Measurements from ENCODE around the gene FAM184A. TPM values are rescaled to one million over a fixed set of nuclear protein-coding genes. Genes with fewer than 3 reads are reported as not detected.

The FAM184A gene
- total and polyA plus RNA-seq, 2 experiments from 2014 or later, result 13.7 to 18.6 TPM

DNA sequence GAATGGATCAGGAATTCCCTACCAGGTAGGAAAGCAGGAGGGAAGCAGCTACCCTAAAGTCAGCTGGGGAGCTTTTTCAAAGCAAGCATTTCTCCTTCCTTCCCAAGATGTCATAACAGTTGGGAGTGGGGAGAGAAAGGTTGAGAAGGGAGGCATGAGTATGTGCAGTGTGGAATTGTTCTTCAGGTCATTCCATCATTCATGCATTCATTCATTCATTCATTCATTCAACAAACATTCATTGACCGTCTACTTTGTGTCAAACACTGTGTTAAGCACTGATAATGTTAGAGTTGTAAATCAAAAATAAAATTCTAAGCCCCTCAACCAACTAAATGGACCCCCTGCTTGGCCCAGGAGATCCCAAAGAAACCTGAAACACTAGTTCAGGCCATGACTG, 49.2 kb upstream of the FAM184A start:
- no peak overlapping the region for H2AFZ ChIP-seq
- Mint-ChIP-seq H3K36me3 (ENCODE audit: low read depth) (no peaks in the 10 kb centered on the region), H3K27me3 (ENCODE audit: insufficient read depth, low read depth, poor library complexity) (peaks cover 2% of the 10 kb centered on the region), H3K27ac (no peak overlapping the region), H3K9me3 (peaks cover 10% of the 10 kb centered on the region; the same call in 2 of the 3 replicates), H3K4me3 (no peak overlapping the region), H3K4me1 (peaks cover 28% of the 10 kb centered on the region)
- H3K4me2 ChIP-seq, result 0 out of 2 replicates have a peak overlapping the region, but pooled peaks have one; percentile 24
- no peaks in the 10 kb centered on the region for H3K36me3 ChIP-seq (ENCODE audit: insufficient read depth)
- peaks cover 25% of the 10 kb centered on the region for H3K4me1 ChIP-seq (ENCODE audit: insufficient read depth)
- H3K9me2 ChIP-seq (ENCODE audit: insufficient read depth), result no peaks in the 10 kb centered on the region
- H3K4me3 ChIP-seq, result no peak overlapping the region
- no peaks in the 10 kb centered on the region for H3K79me2 ChIP-seq (replicated peaks; ENCODE audit: insufficient read depth)
- no peak for DNase-seq (ENCODE audit: low spot score)
- TF ChIP-seq ZNF114 (CRISPR knock-in tag; IDR thresholded peaks at IDR 0.05) (no peak), JUNB (IDR thresholded peaks at IDR 0.05; ENCODE audit: unreplicated experiment) (no peak), ZNF331 (CRISPR knock-in tag; IDR thresholded peaks at IDR 0.05; ENCODE audit: low read depth) (no peak), EZH2phosphoT487 (IDR thresholded peaks at IDR 0.05; ENCODE audit: unreplicated experiment) (no peak), POLR2AphosphoS5 (IDR thresholded peaks at IDR 0.05; ENCODE audit: low read depth) (no peak), NANOG (IDR thresholded peaks at IDR 0.05; ENCODE audit: borderline replicate concordance) (no peak)
- H4K20me1 ChIP-seq (replicated peaks; ENCODE audit: insufficient read depth), result no peaks in the 10 kb centered on the region
- H3K27ac ChIP-seq (ENCODE audit: low read depth), result no peak overlapping the region
- H3K27me3 ChIP-seq (ENCODE audit: insufficient read depth), result no peaks in the 10 kb centered on the region
- no peak for ATAC-seq
- no peaks in the 10 kb centered on the region for H3F3A ChIP-seq (replicated peaks; ENCODE audit: low read depth)

DNA sequence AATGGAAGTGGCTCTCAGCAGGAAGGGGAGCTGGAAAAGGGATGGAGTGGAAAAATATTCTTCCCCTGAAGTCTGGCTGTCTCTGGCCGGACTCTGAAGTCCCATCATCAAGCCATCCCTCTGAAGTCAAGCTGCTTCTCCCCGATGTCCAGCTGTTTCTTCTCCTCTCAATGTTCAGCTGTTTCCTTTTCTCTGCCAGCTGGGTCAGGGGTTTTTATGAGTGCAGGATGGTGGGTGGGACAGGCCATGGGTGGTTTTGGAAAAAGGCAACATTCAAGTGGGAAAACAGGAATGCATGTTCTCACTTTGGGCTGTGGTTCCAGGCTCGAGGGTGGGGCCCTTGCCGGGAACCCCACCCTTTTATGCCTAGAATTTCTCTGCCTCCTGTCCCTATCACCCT, 48.4 kb upstream of the FAM184A start:
- peaks cover 22% of the 10 kb centered on the region for H3K4me1 Mint-ChIP-seq
- Histone ChIP-seq H3K4me2 (no peak overlapping the region), H3K27ac (ENCODE audit: low read depth) (no peak overlapping the region), H4K20me1 (replicated peaks; ENCODE audit: insufficient read depth) (no peaks in the 10 kb centered on the region), H3K27me3 (ENCODE audit: insufficient read depth) (no peaks in the 10 kb centered on the region), H3K4me1 (ENCODE audit: insufficient read depth) (peaks cover 25% of the 10 kb centered on the region), H3F3A (replicated peaks; ENCODE audit: low read depth) (no peaks in the 10 kb centered on the region), H2AFZ (no peak overlapping the region), H3K36me3 (ENCODE audit: insufficient read depth) (no peaks in the 10 kb centered on the region), H3K9me2 (ENCODE audit: insufficient read depth) (no peaks in the 10 kb centered on the region), H3K4me3 (no peak overlapping the region), H3K79me2 (replicated peaks; ENCODE audit: insufficient read depth) (no peaks in the 10 kb centered on the region)
- TF ChIP-seq, protein P1, sequence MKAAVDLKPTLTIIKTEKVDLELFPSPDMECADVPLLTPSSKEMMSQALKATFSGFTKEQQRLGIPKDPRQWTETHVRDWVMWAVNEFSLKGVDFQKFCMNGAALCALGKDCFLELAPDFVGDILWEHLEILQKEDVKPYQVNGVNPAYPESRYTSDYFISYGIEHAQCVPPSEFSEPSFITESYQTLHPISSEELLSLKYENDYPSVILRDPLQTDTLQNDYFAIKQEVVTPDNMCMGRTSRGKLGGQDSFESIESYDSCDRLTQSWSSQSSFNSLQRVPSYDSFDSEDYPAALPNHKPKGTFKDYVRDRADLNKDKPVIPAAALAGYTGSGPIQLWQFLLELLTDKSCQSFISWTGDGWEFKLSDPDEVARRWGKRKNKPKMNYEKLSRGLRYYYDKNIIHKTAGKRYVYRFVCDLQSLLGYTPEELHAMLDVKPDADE (IDR thresholded peaks at IDR 0.05), result no peak
- TF ChIP-seq, protein P2, sequence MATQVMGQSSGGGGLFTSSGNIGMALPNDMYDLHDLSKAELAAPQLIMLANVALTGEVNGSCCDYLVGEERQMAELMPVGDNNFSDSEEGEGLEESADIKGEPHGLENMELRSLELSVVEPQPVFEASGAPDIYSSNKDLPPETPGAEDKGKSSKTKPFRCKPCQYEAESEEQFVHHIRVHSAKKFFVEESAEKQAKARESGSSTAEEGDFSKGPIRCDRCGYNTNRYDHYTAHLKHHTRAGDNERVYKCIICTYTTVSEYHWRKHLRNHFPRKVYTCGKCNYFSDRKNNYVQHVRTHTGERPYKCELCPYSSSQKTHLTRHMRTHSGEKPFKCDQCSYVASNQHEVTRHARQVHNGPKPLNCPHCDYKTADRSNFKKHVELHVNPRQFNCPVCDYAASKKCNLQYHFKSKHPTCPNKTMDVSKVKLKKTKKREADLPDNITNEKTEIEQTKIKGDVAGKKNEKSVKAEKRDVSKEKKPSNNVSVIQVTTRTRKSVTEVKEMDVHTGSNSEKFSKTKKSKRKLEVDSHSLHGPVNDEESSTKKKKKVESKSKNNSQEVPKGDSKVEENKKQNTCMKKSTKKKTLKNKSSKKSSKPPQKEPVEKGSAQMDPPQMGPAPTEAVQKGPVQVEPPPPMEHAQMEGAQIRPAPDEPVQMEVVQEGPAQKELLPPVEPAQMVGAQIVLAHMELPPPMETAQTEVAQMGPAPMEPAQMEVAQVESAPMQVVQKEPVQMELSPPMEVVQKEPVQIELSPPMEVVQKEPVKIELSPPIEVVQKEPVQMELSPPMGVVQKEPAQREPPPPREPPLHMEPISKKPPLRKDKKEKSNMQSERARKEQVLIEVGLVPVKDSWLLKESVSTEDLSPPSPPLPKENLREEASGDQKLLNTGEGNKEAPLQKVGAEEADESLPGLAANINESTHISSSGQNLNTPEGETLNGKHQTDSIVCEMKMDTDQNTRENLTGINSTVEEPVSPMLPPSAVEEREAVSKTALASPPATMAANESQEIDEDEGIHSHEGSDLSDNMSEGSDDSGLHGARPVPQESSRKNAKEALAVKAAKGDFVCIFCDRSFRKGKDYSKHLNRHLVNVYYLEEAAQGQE (IDR thresholded peaks at IDR 0.05; ENCODE audit: unreplicated experiment), result no peak
- no peak for TF ChIP-seq EZH2 (IDR thresholded peaks at IDR 0.05; ENCODE audit: low read depth, unreplicated experiment)
- no peak for TF ChIP-seq POLR2AphosphoS5 (IDR thresholded peaks at IDR 0.05; ENCODE audit: low read depth)
- no peak for TF ChIP-seq EZH2phosphoT487 (IDR thresholded peaks at IDR 0.05; ENCODE audit: unreplicated experiment)
- TF ChIP-seq, protein P3, sequence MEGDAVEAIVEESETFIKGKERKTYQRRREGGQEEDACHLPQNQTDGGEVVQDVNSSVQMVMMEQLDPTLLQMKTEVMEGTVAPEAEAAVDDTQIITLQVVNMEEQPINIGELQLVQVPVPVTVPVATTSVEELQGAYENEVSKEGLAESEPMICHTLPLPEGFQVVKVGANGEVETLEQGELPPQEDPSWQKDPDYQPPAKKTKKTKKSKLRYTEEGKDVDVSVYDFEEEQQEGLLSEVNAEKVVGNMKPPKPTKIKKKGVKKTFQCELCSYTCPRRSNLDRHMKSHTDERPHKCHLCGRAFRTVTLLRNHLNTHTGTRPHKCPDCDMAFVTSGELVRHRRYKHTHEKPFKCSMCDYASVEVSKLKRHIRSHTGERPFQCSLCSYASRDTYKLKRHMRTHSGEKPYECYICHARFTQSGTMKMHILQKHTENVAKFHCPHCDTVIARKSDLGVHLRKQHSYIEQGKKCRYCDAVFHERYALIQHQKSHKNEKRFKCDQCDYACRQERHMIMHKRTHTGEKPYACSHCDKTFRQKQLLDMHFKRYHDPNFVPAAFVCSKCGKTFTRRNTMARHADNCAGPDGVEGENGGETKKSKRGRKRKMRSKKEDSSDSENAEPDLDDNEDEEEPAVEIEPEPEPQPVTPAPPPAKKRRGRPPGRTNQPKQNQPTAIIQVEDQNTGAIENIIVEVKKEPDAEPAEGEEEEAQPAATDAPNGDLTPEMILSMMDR (conservative IDR thresholded peaks at IDR 0.05; ENCODE audit: low read depth in 2 of 2), result no peak
- no peak for TF ChIP-seq NANOG (IDR thresholded peaks at IDR 0.05; ENCODE audit: borderline replicate concordance)
- DNase-seq (ENCODE audit: low spot score) (no peak), ATAC-seq (no peak)
- no peaks in the 10 kb centered on the region for H3K36me3 Mint-ChIP-seq (ENCODE audit: low read depth)
- no peak overlapping the region for H3K4me3 Mint-ChIP-seq
- H3K27me3 Mint-ChIP-seq (ENCODE audit: insufficient read depth, low read depth, poor library complexity), result peaks cover 5% of the 10 kb centered on the region
- no peak overlapping the region for H3K27ac Mint-ChIP-seq
- H3K9me3 Mint-ChIP-seq, result peaks cover 10% of the 10 kb centered on the region; the same call in 2 of the 3 replicates

Measured in GM23338 (cell line).